ENCODE results near the gene APBA3. TPM values are rescaled to one million over a fixed set of nuclear protein-coding genes. Genes with fewer than 3 reads are reported as not detected.

Gene APBA3
- total RNA-seq, 3 donors from 2014 or later, result 18.9 to 23.0 (median 19.2) TPM

DNA sequence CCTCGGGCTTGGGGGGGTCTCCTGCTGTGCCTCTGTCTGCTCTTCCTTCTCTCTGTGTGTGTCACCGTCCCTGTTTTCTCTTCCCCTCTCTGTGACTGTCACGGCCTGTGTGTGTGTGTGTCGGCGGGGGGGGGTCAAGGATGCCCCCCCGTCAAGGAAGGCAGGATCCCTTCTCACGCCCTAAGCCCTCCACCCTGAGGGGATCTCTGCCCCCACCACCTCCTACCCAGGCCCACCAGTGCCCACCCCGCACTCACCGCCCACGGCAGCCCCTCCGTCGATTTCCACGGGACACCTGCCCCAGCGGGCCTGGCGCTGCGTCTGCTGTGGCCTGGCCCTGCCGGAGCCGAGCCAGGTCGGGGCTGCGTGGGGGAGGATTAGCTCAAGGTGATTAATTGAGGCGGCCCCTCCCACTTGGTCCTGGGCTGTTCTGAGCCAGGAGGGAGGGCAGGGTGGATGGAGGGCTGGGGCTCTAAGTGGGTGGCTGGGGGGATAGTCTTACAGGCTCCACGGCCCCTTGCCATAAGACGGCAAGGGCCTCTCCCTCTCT, 10.5 kb upstream of the APBA3 start, which contains the start of gene RAX2:
Gene RAX2, minus strand, starts transcription at position 323 of the 550 bp plus-strand sequence. CDS start 486 bp downstream, outside the sequence.
- intact Hi-C loops (cut with DNase I, micrococcal nuclease), result no loop called here
- DNase-seq, result no peak
- TF ChIP-seq, protein P1, sequence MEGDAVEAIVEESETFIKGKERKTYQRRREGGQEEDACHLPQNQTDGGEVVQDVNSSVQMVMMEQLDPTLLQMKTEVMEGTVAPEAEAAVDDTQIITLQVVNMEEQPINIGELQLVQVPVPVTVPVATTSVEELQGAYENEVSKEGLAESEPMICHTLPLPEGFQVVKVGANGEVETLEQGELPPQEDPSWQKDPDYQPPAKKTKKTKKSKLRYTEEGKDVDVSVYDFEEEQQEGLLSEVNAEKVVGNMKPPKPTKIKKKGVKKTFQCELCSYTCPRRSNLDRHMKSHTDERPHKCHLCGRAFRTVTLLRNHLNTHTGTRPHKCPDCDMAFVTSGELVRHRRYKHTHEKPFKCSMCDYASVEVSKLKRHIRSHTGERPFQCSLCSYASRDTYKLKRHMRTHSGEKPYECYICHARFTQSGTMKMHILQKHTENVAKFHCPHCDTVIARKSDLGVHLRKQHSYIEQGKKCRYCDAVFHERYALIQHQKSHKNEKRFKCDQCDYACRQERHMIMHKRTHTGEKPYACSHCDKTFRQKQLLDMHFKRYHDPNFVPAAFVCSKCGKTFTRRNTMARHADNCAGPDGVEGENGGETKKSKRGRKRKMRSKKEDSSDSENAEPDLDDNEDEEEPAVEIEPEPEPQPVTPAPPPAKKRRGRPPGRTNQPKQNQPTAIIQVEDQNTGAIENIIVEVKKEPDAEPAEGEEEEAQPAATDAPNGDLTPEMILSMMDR (IDR thresholded peaks at IDR 0.05), result no peak
- ATAC-seq, result no peak
- no peaks in the 10 kb centered on the region for H3K9me3 ChIP-seq
- no peaks in the 10 kb centered on the region for H3K4me1 ChIP-seq (ENCODE audit: low read depth)
- H3K4me3 ChIP-seq, result no peak within 1 kb of the TSS
- H3K36me3 ChIP-seq (ENCODE audit: low read depth), result peaks cover 4% of the 10 kb centered on the region

GRCh38 chr19:3771000-3771905, 9.8 kb upstream of the APBA3 start:
- Histone ChIP-seq H3K9me3 (no peaks in the 10 kb centered on the region), H3K36me3 (ENCODE audit: low read depth) (peaks cover 4% of the 10 kb centered on the region), H3K4me3 (no peak overlapping the region), H3K4me1 (ENCODE audit: low read depth) (no peaks in the 10 kb centered on the region)
- TF ChIP-seq, protein P1 (IDR thresholded peaks at IDR 0.05), result no peak
- DNase-seq, result no peak
- no peak for ATAC-seq
- intact Hi-C loops (cut with DNase I, micrococcal nuclease), result no loop called here

- H3K36me3 ChIP-seq (ENCODE audit: low read depth), result peaks cover 4% of the 10 kb centered on the region
- H3K4me1 ChIP-seq (ENCODE audit: low read depth), result no peaks in the 10 kb centered on the region
- TF ChIP-seq, protein P1 (IDR thresholded peaks at IDR 0.05), result no peak
- DNase-seq (no peak), ATAC-seq (no peak)
- H3K4me3 ChIP-seq, result no peak overlapping the region
- intact Hi-C loops (cut with DNase I, micrococcal nuclease), result no loop called here
- no peaks in the 10 kb centered on the region for H3K9me3 ChIP-seq
These were observed 8.9 kb upstream of the APBA3 start for GRCh38 chr19:3770136-3770999.

- TF ChIP-seq, protein P1 (IDR thresholded peaks at IDR 0.05), result no peak
- Histone ChIP-seq H3K9me3 (no peaks in the 10 kb centered on the region), H3K4me3 (no peak overlapping the region), H3K36me3 (ENCODE audit: low read depth) (peaks cover 4% of the 10 kb centered on the region), H3K4me1 (ENCODE audit: low read depth) (no peaks in the 10 kb centered on the region)
- DNase-seq (no peak), ATAC-seq (no peak)
- intact Hi-C loops (cut with DNase I, micrococcal nuclease), result no loop called here
These were observed 8.0 kb upstream of the APBA3 start for GRCh38 chr19:3769494-3769893.

DNA sequence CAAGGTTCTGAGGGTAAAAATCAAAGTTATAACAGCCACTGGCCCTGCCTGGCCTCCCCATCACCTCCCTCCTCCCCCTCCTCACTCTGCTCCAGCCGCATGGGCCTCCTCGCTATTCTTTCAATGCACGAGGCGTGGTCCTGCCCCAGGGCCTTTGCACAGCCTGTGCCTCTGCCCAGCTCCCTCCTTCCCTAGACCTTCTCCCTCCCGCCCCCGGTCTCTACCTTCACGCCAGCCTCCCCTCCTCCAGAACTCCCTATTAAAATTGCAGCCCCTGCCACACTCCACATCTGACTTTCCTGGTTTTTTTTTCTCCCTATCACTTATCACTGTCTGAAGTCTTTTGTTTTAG, 7.2 kb upstream of the APBA3 start:
- TF ChIP-seq, protein P1 (IDR thresholded peaks at IDR 0.05), result no peak
- ATAC-seq, result no peak
- intact Hi-C loops (cut with DNase I, micrococcal nuclease), result no loop called here
- DNase-seq, result no peak
- Histone ChIP-seq H3K4me3 (no peak overlapping the region), H3K36me3 (ENCODE audit: low read depth) (peaks cover 4% of the 10 kb centered on the region), H3K9me3 (no peaks in the 10 kb centered on the region), H3K4me1 (ENCODE audit: low read depth) (peaks cover 2% of the 10 kb centered on the region)

Data from mucosa of descending colon (tissue), 3 donors.